SK-N-SH (cell line): ENCODE measurements around the gene ESYT3.

Experiments used
- EP300 ChIP-seq, 2 experiments: IDR thresholded peaks; 2 replicates each; pipeline versions ENCODE4 v1.4.0 to v1.6.1; 2012; ENCODE audit warnings: borderline replicate concordance in 1 of 2, low read depth in 1 of 2, low read length in 1 of 2
- EZH2phosphoT487 ChIP-seq: fragments of 200-600 bp; sonication (generic); IDR thresholded peaks from 2 replicates; pipeline ENCODE4 v1.6.1; 2017; ENCODE audit warnings: low read depth, mixed run types, mild to moderate bottlenecking, antibody characterized with exemption, moderate library complexity, borderline replicate concordance
- FOSL2 ChIP-seq: IDR thresholded peaks from 2 replicates; pipeline ENCODE4 v1.4.0; 2012; ENCODE audit warnings: low read depth, mild to moderate bottlenecking, moderate library complexity, borderline replicate concordance
- FOXM1 ChIP-seq: IDR thresholded peaks from 2 replicates; pipeline ENCODE4 v1.4.0; 2012; ENCODE audit warnings: low read depth, mild to moderate bottlenecking
- JUND ChIP-seq: IDR thresholded peaks from 2 replicates; pipeline ENCODE4 v1.4.0; 2012
- NRF1 ChIP-seq: IDR thresholded peaks from 2 replicates; pipeline ENCODE4 v1.6.1; 2012; ENCODE audit warnings: low read depth, mild to moderate bottlenecking, low read length
- TAF1 ChIP-seq: IDR thresholded peaks from 2 replicates; pipeline ENCODE4 v1.6.1; 2012; ENCODE audit warnings: low read depth, mild to moderate bottlenecking, low read length, moderate library complexity, borderline replicate concordance
- TF ChIP-seq, protein P1 (sequence below): fragments of 200-600 bp; sonication (generic); IDR thresholded peaks from 2 replicates; pipeline ENCODE4 v1.6.1; 2017; ENCODE audit warnings: antibody characterized with exemption, mild to moderate bottlenecking, moderate library complexity

DNA sequence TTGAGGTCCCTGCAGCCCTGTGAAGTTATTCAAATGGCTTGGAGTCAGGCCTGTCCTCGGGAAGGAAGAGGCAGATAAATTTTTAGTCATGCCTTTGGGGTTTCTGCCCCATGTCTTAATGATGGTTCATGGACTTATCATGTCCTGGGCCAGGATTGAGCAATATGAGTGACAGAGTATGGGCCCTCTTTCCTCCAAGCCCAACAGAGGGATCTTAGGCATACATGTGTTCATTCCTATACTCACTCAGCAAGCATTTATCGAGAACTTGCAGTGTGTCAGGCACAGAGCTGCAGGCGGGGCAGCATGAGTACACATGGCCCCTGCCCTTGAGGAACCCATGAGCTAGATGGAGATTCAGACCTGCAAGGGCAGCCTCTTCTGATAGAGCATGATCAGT lies 6.2 kb downstream of the ESYT3 start:
- TF ChIP-seq EP300 (IDR thresholded peaks at IDR 0.05; ENCODE audit: borderline replicate concordance in 1 of 2, low read depth in 1 of 2, low read length in 1 of 2) (no peak), FOSL2 (no peak), FOXM1 (no peak), NRF1 (no peak), JUND (no peak), TAF1 (no peak), EZH2phosphoT487 (no peak)
- TF ChIP-seq, protein P1, sequence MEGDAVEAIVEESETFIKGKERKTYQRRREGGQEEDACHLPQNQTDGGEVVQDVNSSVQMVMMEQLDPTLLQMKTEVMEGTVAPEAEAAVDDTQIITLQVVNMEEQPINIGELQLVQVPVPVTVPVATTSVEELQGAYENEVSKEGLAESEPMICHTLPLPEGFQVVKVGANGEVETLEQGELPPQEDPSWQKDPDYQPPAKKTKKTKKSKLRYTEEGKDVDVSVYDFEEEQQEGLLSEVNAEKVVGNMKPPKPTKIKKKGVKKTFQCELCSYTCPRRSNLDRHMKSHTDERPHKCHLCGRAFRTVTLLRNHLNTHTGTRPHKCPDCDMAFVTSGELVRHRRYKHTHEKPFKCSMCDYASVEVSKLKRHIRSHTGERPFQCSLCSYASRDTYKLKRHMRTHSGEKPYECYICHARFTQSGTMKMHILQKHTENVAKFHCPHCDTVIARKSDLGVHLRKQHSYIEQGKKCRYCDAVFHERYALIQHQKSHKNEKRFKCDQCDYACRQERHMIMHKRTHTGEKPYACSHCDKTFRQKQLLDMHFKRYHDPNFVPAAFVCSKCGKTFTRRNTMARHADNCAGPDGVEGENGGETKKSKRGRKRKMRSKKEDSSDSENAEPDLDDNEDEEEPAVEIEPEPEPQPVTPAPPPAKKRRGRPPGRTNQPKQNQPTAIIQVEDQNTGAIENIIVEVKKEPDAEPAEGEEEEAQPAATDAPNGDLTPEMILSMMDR = no peak
